OCI-LY7 (cell line): ENCODE measurements around the gene GYG2.

Experiments used
- EZH2phosphoT487 ChIP-seq: fragments of 200-600 bp; sonication (generic); IDR thresholded peaks from 2 replicates; pipeline ENCODE4 v1.6.1; 2018; ENCODE audit warnings: low read depth, borderline replicate concordance, mild to moderate bottlenecking, mixed run types, antibody characterized with exemption, low read length, moderate library complexity, mixed read lengths
- TF ChIP-seq, protein P1 (sequence below): fragments of 200-600 bp; sonication (generic); conservative IDR thresholded peaks from 2 replicates; pipeline ENCODE4 v1.5.1; 2014; ENCODE audit warnings: mild to moderate bottlenecking, antibody characterized with exemption, low read length, moderate library complexity, mixed read lengths

DNA sequence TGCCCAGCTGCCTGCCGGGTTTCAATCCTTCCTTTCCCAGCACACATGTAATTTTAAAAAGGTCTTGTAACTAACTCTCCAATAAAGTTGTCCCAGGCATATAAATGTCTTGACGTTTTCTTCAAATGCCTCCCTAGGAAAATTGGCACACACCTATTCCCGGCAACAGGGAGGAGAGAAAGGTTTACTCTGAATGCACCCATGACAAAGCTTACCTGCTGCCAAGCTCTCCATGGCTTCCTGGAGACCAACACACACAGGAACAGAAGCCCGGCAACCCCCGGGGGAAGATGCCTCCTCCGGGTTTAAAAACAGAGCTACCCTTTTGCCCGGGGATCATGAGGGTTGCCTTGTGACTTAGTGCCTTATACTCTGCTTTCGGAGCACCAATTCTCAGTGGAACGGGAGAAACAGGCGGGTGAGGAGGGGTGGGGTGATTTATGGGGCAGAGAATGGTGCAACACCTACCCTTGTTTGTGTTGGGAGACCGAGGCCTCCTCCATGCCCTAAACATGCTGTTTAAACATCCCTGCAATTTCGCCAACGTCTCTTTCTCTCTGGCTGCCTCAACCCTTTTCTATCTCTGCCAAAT lies 4.8 kb upstream of the GYG2 start:
- TF ChIP-seq, protein P1, sequence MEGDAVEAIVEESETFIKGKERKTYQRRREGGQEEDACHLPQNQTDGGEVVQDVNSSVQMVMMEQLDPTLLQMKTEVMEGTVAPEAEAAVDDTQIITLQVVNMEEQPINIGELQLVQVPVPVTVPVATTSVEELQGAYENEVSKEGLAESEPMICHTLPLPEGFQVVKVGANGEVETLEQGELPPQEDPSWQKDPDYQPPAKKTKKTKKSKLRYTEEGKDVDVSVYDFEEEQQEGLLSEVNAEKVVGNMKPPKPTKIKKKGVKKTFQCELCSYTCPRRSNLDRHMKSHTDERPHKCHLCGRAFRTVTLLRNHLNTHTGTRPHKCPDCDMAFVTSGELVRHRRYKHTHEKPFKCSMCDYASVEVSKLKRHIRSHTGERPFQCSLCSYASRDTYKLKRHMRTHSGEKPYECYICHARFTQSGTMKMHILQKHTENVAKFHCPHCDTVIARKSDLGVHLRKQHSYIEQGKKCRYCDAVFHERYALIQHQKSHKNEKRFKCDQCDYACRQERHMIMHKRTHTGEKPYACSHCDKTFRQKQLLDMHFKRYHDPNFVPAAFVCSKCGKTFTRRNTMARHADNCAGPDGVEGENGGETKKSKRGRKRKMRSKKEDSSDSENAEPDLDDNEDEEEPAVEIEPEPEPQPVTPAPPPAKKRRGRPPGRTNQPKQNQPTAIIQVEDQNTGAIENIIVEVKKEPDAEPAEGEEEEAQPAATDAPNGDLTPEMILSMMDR, result no peak
- no peak for TF ChIP-seq EZH2phosphoT487
